GM12892 (cell line): ENCODE data around the gene IL2RG.

Source experiments
- DNase-seq: peaks from one replicate; pipeline ENCODE4 v3.0.0; 2011; ENCODE audit not compliant: insufficient read length
- FAIRE-seq: peaks from 2 replicates; lab custom pipeline; 2011; peaks lifted over from hg19 to GRCh38; lab: Jason Lieb, UNC
- POLR2A ChIP-seq: IDR thresholded peaks from 2 replicates; pipeline ENCODE4 v1.6.1; 2011; ENCODE audit warnings: low read depth, low read length, control low read depth
- POLR2AphosphoS5 ChIP-seq: IDR thresholded peaks from 2 replicates; pipeline ENCODE4 v1.6.1; 2011; ENCODE audit warnings: low read depth, low read length, control low read depth
- TAF1 ChIP-seq: IDR thresholded peaks from 2 replicates; pipeline ENCODE4 v1.6.1; 2011; ENCODE audit warnings: low read depth, mild to moderate bottlenecking, control low read depth, low read length, borderline replicate concordance

The IL2RG gene

GRCh38 chrX:71105628-71106027 lies 5.7 kb downstream of the IL2RG start:
- no peak for TF ChIP-seq TAF1
- no peak for TF ChIP-seq POLR2A
- no peak for TF ChIP-seq POLR2AphosphoS5
- DNase-seq (no peak), FAIRE-seq (no peak)

- DNase-seq (no peak), FAIRE-seq (peak; percentile 36)
- TF ChIP-seq POLR2A, result no peak
- TF ChIP-seq TAF1, result no peak
- TF ChIP-seq POLR2AphosphoS5, result no peak
Measured at GRCh38 chrX:71103110-71103983, 8.0 kb downstream of the IL2RG start.

- no peak for DNase-seq
- no peak for FAIRE-seq
- TF ChIP-seq POLR2AphosphoS5, result no peak
- no peak for TF ChIP-seq POLR2A
- TF ChIP-seq TAF1, result no peak
Measured at GRCh38 chrX:71102292-71102691, 9.1 kb downstream of the IL2RG start.

GRCh38 chrX:71100581-71101505 lies 10.5 kb downstream of the IL2RG start:
- DNase-seq (no peak), FAIRE-seq (no peak)
- no peak for TF ChIP-seq POLR2A
- no peak for TF ChIP-seq TAF1
- TF ChIP-seq POLR2AphosphoS5, result no peak

- DNase-seq (no peak), FAIRE-seq (no peak)
- TF ChIP-seq POLR2A (no peak), TAF1 (no peak), POLR2AphosphoS5 (no peak)
Measured at GRCh38 chrX:71099736-71100135, 11.6 kb downstream of the IL2RG start.

GRCh38 chrX:71098951-71099506 lies 12.3 kb downstream of the IL2RG start:
- no peak for DNase-seq
- FAIRE-seq, result peak; percentile 30
- TF ChIP-seq POLR2A, result no peak
- TF ChIP-seq POLR2AphosphoS5, result no peak
- TF ChIP-seq TAF1, result no peak

GRCh38 chrX:71098302-71098701 lies 13.1 kb downstream of the IL2RG start:
- DNase-seq, result no peak
- peak; percentile 83 for FAIRE-seq
- TF ChIP-seq POLR2A (no peak), TAF1 (no peak), POLR2AphosphoS5 (no peak)

GRCh38 chrX:71096760-71097032 lies 14.7 kb downstream of the IL2RG start:
- peak; percentile 82 for FAIRE-seq
- DNase-seq, result no peak
- TF ChIP-seq POLR2A, result no peak

GRCh38 chrX:71095981-71096759 lies 15.2 kb downstream of the IL2RG start:
- DNase-seq (no peak), FAIRE-seq (no peak)
- TF ChIP-seq POLR2A, result no peak

- TF ChIP-seq POLR2A, result no peak
- no peak for TF ChIP-seq POLR2AphosphoS5
- TF ChIP-seq TAF1, result no peak
- FAIRE-seq, result peak; percentile 98
- DNase-seq, result peak; percentile 85
Measured at GRCh38 chrX:71095555-71095980, 15.8 kb downstream of the IL2RG start, which contains the start of gene FOXO4. FOXO4 (plus strand) TSS chrX:71095851; CDS start chrX:71096529, 678 bp downstream.

- DNase-seq (no peak), FAIRE-seq (no peak)
- no peak for TF ChIP-seq POLR2A
Measured at GRCh38 chrX:71095033-71095432, 16.3 kb downstream of the IL2RG start.
